HepG2 (cell line): ENCODE measurements around the gene PIGC. TPM values are rescaled to one million over a fixed set of nuclear protein-coding genes. Genes with fewer than 3 reads are reported as not detected.

Experiments used
- ATF7 ChIP-seq, 2 experiments: fragments of 450-650 bp in 1 of 2; sonication (generic) in 1 of 2; formaldehyde crosslinking in 1 of 2; IDR thresholded peaks; 2 replicates each; pipeline versions ENCODE4 v1.4.0 to v1.6.1; 2016 to 2020; ENCODE audit warnings: antibody characterized with exemption in 1 of 2, mild to moderate bottlenecking in 1 of 2, missing genetic modification reagents in 1 of 2
- FOXC1 ChIP-seq: sonication (generic); formaldehyde crosslinking; IDR thresholded peaks from 2 replicates; pipeline ENCODE4 v1.8.0; 2022; ENCODE audit warnings: mild to moderate bottlenecking, missing genetic modification reagents, borderline replicate concordance
- KDM2A ChIP-seq: sonication (generic); formaldehyde crosslinking; IDR thresholded peaks from 2 replicates; pipeline ENCODE4 v1.4.0; 2020; ENCODE audit warnings: low read depth, missing genetic modification reagents, borderline replicate concordance
- MYNN ChIP-seq: sonication (generic); formaldehyde crosslinking; IDR thresholded peaks from 2 replicates; pipeline ENCODE4 v1.4.0; 2020; ENCODE audit warnings: mild to moderate bottlenecking, low read depth, missing genetic modification reagents
- NFKBIZ ChIP-seq: IDR thresholded peaks from 2 replicates; pipeline ENCODE4 v1.6.1; 2018; ENCODE audit warnings: missing genetic modification reagents, missing compliant biosample characterization
- NFRKB ChIP-seq: fragments of 450-650 bp; IDR thresholded peaks from 2 replicates; pipeline ENCODE4 v1.6.1; 2017
- NR2F1 ChIP-seq, 2 experiments: fragments of 450-650 bp in 1 of 2; formaldehyde crosslinking in 1 of 2; IDR thresholded peaks; 2 replicates each; pipeline versions ENCODE4 v1.5.0 to v1.6.1; 2016 to 2020; ENCODE audit warnings: mild to moderate bottlenecking in 1 of 2, missing compliant biosample characterization in 1 of 2, missing genetic modification reagents in 1 of 2, moderate library complexity in 1 of 2
- ZFP37 ChIP-seq: sonication (generic); formaldehyde crosslinking; IDR thresholded peaks from 2 replicates; pipeline ENCODE4 v1.4.0; 2020; ENCODE audit warnings: missing genetic modification reagents, borderline replicate concordance
- ZNF615 ChIP-seq: sonication (generic); formaldehyde crosslinking; IDR thresholded peaks from 2 replicates; pipeline ENCODE4 v1.5.0; 2020; ENCODE audit warnings: mild to moderate bottlenecking, missing genetic modification reagents, borderline replicate concordance
- ZNF678 ChIP-seq: sonication (generic); formaldehyde crosslinking; IDR thresholded peaks from 2 replicates; pipeline ENCODE4 v1.4.0; 2020; ENCODE audit warnings: mild to moderate bottlenecking, missing genetic modification reagents
- ZNF772 ChIP-seq: sonication (generic); formaldehyde crosslinking; IDR thresholded peaks from 2 replicates; pipeline ENCODE4 v1.5.0; 2020; ENCODE audit warnings: mild to moderate bottlenecking, missing genetic modification reagents
- polyA plus RNA-seq, 8 experiments: library from polyadenylated mRNA; depleted of rRNA in 3 of 8; stranded (reverse) in 7 of 8; unstranded in 1 of 8; fragments of >200 nt; fragmentation: Illumina TruSeq in 4 of 8; extraction: Trizol in 4 of 8; gene quantifications; 2 replicates each; pipeline versions ENCODE4 v1.2.1 to v1.2.3, GENCODE V29; 2011 to 2016; ENCODE audit warnings: low read depth in 4 of 8, missing spikeins in 1 of 8, mixed read lengths in 1 of 8; ENCODE audit not compliant: insufficient read depth in 1 of 8
- total RNA-seq, 5 experiments: library from RNA; depleted of rRNA; stranded (reverse); fragments of >200 nt; fragmentation: Illumina TruSeq; extraction: Trizol; gene quantifications; 2 replicates each; pipeline ENCODE4 v1.2.3, GENCODE V29; 2016; ENCODE audit warnings: low read depth in 1 of 5
- TF ChIP-seq, protein P1 (sequence below): sonication (generic); formaldehyde crosslinking; IDR thresholded peaks from 2 replicates; pipeline ENCODE4 v1.5.0; 2020; ENCODE audit warnings: mild to moderate bottlenecking, missing genetic modification reagents, borderline replicate concordance
- TF ChIP-seq, protein P2 (sequence below): sonication (generic); formaldehyde crosslinking; IDR thresholded peaks from 2 replicates; pipeline ENCODE4 v1.5.1; 2020; ENCODE audit warnings: mild to moderate bottlenecking, moderate library complexity, missing genetic modification reagents
- TF ChIP-seq, protein P3 (sequence below): sonication (generic); formaldehyde crosslinking; conservative IDR thresholded peaks from 2 replicates; pipeline ENCODE4 v1.4.0; 2020; ENCODE audit warnings: missing genetic modification reagents

The PIGC gene
- total and polyA plus RNA-seq, 2 of the 13 experiments (the other 11 are each of a cell fraction or from before 2014, with no cell fraction given), result 26.7 to 29.5 TPM

DNA sequence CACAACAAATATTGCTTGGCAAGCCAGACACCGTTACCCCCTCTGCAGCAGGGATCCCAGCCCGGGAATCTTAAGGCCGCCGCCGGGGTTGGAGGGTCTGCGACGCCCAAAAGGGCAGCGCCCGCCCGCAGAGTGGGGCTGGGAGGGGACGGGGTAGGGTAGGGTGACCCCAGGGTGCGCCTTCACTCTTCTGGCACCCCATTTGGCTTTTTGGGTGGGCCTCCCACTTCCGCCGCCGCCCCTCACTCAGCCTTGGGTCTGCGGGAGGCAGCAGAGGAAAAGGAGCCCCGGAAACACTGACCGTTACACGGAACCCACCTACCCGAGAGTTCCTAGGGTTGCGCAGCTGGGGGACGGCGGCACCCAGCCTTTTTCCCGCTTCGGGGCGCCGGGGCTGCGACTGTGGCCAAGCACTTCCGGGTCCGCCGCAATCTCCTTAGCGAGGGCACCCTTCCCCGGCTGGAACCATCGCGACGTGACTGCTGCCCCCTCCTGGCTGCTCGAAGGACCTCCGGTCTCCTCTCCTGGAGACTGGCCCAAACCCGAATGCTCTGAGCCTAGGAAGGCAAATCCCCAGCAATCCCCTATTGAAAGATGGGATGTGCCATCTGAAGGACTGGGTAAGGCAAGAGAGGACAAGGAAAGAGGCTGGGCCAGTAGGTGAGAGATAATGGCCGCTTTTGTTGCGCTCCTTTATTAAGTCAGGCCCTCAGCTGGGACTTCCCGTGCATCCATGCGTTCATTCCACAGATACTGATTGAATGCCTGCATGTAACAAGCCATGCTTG lies at the start of gene PIGC (continued):
- TF ChIP-seq, protein P1, sequence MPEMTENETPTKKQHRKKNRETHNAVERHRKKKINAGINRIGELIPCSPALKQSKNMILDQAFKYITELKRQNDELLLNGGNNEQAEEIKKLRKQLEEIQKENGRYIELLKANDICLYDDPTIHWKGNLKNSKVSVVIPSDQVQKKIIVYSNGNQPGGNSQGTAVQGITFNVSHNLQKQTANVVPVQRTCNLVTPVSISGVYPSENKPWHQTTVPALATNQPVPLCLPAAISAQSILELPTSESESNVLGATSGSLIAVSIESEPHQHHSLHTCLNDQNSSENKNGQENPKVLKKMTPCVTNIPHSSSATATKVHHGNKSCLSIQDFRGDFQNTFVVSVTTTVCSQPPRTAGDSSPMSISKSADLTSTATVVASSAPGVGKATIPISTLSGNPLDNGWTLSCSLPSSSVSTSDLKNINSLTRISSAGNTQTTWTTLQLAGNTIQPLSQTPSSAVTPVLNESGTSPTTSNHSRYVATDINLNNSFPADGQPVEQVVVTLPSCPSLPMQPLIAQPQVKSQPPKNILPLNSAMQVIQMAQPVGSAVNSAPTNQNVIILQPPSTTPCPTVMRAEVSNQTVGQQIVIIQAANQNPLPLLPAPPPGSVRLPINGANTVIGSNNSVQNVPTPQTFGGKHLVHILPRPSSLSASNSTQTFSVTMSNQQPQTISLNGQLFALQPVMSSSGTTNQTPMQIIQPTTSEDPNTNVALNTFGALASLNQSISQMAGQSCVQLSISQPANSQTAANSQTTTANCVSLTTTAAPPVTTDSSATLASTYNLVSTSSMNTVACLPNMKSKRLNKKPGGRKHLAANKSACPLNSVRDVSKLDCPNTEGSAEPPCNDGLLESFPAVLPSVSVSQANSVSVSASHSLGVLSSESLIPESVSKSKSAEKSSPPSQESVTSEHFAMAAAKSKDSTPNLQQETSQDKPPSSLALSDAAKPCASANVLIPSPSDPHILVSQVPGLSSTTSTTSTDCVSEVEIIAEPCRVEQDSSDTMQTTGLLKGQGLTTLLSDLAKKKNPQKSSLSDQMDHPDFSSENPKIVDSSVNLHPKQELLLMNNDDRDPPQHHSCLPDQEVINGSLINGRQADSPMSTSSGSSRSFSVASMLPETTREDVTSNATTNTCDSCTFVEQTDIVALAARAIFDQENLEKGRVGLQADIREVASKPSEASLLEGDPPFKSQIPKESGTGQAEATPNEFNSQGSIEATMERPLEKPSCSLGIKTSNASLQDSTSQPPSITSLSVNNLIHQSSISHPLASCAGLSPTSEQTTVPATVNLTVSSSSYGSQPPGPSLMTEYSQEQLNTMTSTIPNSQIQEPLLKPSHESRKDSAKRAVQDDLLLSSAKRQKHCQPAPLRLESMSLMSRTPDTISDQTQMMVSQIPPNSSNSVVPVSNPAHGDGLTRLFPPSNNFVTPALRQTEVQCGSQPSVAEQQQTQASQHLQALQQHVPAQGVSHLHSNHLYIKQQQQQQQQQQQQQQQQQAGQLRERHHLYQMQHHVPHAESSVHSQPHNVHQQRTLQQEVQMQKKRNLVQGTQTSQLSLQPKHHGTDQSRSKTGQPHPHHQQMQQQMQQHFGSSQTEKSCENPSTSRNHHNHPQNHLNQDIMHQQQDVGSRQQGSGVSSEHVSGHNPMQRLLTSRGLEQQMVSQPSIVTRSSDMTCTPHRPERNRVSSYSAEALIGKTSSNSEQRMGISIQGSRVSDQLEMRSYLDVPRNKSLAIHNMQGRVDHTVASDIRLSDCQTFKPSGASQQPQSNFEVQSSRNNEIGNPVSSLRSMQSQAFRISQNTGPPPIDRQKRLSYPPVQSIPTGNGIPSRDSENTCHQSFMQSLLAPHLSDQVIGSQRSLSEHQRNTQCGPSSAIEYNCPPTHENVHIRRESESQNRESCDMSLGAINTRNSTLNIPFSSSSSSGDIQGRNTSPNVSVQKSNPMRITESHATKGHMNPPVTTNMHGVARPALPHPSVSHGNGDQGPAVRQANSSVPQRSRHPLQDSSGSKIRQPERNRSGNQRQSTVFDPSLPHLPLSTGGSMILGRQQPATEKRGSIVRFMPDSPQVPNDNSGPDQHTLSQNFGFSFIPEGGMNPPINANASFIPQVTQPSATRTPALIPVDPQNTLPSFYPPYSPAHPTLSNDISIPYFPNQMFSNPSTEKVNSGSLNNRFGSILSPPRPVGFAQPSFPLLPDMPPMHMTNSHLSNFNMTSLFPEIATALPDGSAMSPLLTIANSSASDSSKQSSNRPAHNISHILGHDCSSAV (CRISPR knock-in tag), result no peak
- TF ChIP-seq, protein P2, sequence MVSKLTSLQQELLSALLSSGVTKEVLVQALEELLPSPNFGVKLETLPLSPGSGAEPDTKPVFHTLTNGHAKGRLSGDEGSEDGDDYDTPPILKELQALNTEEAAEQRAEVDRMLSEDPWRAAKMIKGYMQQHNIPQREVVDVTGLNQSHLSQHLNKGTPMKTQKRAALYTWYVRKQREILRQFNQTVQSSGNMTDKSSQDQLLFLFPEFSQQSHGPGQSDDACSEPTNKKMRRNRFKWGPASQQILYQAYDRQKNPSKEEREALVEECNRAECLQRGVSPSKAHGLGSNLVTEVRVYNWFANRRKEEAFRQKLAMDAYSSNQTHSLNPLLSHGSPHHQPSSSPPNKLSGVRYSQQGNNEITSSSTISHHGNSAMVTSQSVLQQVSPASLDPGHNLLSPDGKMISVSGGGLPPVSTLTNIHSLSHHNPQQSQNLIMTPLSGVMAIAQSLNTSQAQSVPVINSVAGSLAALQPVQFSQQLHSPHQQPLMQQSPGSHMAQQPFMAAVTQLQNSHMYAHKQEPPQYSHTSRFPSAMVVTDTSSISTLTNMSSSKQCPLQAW, result peak; percentile 85
- TF ChIP-seq, protein P3, sequence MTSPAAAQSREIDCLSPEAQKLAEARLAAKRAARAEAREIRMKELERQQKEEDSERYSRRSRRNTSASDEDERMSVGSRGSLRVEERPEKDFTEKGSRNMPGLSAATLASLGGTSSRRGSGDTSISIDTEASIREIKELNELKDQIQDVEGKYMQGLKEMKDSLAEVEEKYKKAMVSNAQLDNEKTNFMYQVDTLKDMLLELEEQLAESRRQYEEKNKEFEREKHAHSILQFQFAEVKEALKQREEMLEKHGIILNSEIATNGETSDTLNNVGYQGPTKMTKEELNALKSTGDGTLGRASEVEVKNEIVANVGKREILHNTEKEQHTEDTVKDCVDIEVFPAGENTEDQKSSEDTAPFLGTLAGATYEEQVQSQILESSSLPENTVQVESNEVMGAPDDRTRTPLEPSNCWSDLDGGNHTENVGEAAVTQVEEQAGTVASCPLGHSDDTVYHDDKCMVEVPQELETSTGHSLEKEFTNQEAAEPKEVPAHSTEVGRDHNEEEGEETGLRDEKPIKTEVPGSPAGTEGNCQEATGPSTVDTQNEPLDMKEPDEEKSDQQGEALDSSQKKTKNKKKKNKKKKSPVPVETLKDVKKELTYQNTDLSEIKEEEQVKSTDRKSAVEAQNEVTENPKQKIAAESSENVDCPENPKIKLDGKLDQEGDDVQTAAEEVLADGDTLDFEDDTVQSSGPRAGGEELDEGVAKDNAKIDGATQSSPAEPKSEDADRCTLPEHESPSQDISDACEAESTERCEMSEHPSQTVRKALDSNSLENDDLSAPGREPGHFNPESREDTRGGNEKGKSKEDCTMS (CRISPR knock-in tag), result no peak
- TF ChIP-seq FOXC1 (CRISPR knock-in tag) (peak; percentile 67; the same call in 1 of the 2 replicates), ZFP37 (CRISPR knock-in tag) (peak; percentile 67; the same call in 1 of the 2 replicates), MYNN (CRISPR knock-in tag) (no peak), NR2F1 (CRISPR knock-in tag; IDR thresholded peaks at IDR 0.05) (no peak), ZNF678 (CRISPR knock-in tag) (no peak), ZNF615 (CRISPR knock-in tag) (no peak), ZNF772 (CRISPR knock-in tag) (peak; percentile 85; the same call in 1 of the 2 replicates), NFKBIZ (CRISPR knock-in tag) (peak; percentile 46; the same call in 1 of the 2 replicates), NFRKB (no peak), KDM2A (CRISPR knock-in tag) (peak; percentile 92), ATF7 (IDR thresholded peaks at IDR 0.05) (no peak), ATF7 (CRISPR knock-in tag; IDR thresholded peaks at IDR 0.05) (no peak)
